ENCODE data around the gene DMD. TPM values are rescaled to one million over a fixed set of nuclear protein-coding genes. Genes with fewer than 3 reads are reported as not detected.
"Not testable (repeated sequence)": the region's sequence is repeated elsewhere in the genome, so short reads cannot be mapped to it uniquely, and the experiment has no call there.

Gene DMD
- total RNA-seq, 2 experiments from 2014 or later: 0.14 to 0.37 TPM

- Mint-ChIP-seq H3K27ac (no peak overlapping the region), H3K9me3 (no peaks in the 10 kb centered on the region), H3K4me3 (no peak overlapping the region), H3K4me1 (ENCODE audit: low read depth) (no peaks in the 10 kb centered on the region), H3K36me3 (ENCODE audit: low read depth) (no peaks in the 10 kb centered on the region), H3K27me3 (ENCODE audit: low read depth) (no peaks in the 10 kb centered on the region)
- CTCF ChIA-PET: no interaction called here
- intact Hi-C loops (cut with micrococcal nuclease): no loop called here
- DNase-seq: no peak
Observed at GRCh38 chrX:32392655-32393054, 818.7 kb downstream of the DMD start.

- no peak for DNase-seq
- H3K4me1 Mint-ChIP-seq (ENCODE audit: low read depth): no peaks in the 10 kb centered on the region
- no peaks in the 10 kb centered on the region for H3K27me3 Mint-ChIP-seq (ENCODE audit: low read depth)
- no peaks in the 10 kb centered on the region for H3K9me3 Mint-ChIP-seq
- intact Hi-C loops (cut with micrococcal nuclease): no loop called here
- H3K36me3 Mint-ChIP-seq (ENCODE audit: low read depth): no peaks in the 10 kb centered on the region
- CTCF ChIA-PET: no interaction called here
- H3K4me3 Mint-ChIP-seq: no peak overlapping the region
- no peak overlapping the region for H3K27ac Mint-ChIP-seq
Observed at GRCh38 chrX:32370456-32371205, 840.7 kb downstream of the DMD start.

- Mint-ChIP-seq H3K4me3 (no peak overlapping the region), H3K9me3 (no peaks in the 10 kb centered on the region), H3K4me1 (ENCODE audit: low read depth) (no peaks in the 10 kb centered on the region), H3K27ac (no peak overlapping the region), H3K36me3 (ENCODE audit: low read depth) (no peaks in the 10 kb centered on the region), H3K27me3 (ENCODE audit: low read depth) (no peaks in the 10 kb centered on the region)
- CTCF ChIA-PET: no interaction called here
- intact Hi-C loops (cut with micrococcal nuclease): no loop called here
- DNase-seq: no peak
Observed at GRCh38 chrX:32293962-32294700, 917.2 kb downstream of the DMD start.

GRCh38 chrX:32289356-32289755 lies 922.0 kb downstream of the DMD start:
- CTCF ChIA-PET: no interaction called here
- intact Hi-C loops (cut with micrococcal nuclease): no loop called here
- H3K27ac Mint-ChIP-seq: no peak overlapping the region
- no peak overlapping the region for H3K4me3 Mint-ChIP-seq
- DNase-seq: no peak
- H3K36me3 Mint-ChIP-seq (ENCODE audit: low read depth): no peaks in the 10 kb centered on the region
- no peaks in the 10 kb centered on the region for H3K9me3 Mint-ChIP-seq
- no peaks in the 10 kb centered on the region for H3K27me3 Mint-ChIP-seq (ENCODE audit: low read depth)
- no peaks in the 10 kb centered on the region for H3K4me1 Mint-ChIP-seq (ENCODE audit: low read depth)

GRCh38 chrX:32281853-32282252 lies 929.5 kb downstream of the DMD start:
- CTCF ChIA-PET: no interaction called here
- Mint-ChIP-seq H3K9me3 (no peaks in the 10 kb centered on the region), H3K36me3 (ENCODE audit: low read depth) (no peaks in the 10 kb centered on the region), H3K4me3 (no peak overlapping the region), H3K27me3 (ENCODE audit: low read depth) (no peaks in the 10 kb centered on the region), H3K27ac (no peak overlapping the region), H3K4me1 (ENCODE audit: low read depth) (no peaks in the 10 kb centered on the region)
- DNase-seq: no peak
- intact Hi-C loops (cut with micrococcal nuclease): no loop called here

- intact Hi-C loops (cut with micrococcal nuclease): no loop called here
- no peak overlapping the region for H3K27ac Mint-ChIP-seq
- no peaks in the 10 kb centered on the region for H3K4me1 Mint-ChIP-seq (ENCODE audit: low read depth)
- no peak overlapping the region for H3K4me3 Mint-ChIP-seq
- no peaks in the 10 kb centered on the region for H3K9me3 Mint-ChIP-seq
- no peak for DNase-seq
- no peaks in the 10 kb centered on the region for H3K27me3 Mint-ChIP-seq (ENCODE audit: low read depth)
- CTCF ChIA-PET: no interaction called here
- H3K36me3 Mint-ChIP-seq (ENCODE audit: low read depth): no peaks in the 10 kb centered on the region
Observed at GRCh38 chrX:32280921-32281320, 930.4 kb downstream of the DMD start.

- Mint-ChIP-seq H3K4me1 (ENCODE audit: low read depth) (no peaks in the 10 kb centered on the region), H3K27me3 (ENCODE audit: low read depth) (no peaks in the 10 kb centered on the region), H3K27ac (no peak overlapping the region), H3K4me3 (no peak overlapping the region), H3K36me3 (ENCODE audit: low read depth) (no peaks in the 10 kb centered on the region), H3K9me3 (no peaks in the 10 kb centered on the region)
- intact Hi-C loops (cut with micrococcal nuclease): no loop called here
- no peak for DNase-seq
- CTCF ChIA-PET: no interaction called here
Observed at GRCh38 chrX:32280489-32280888, 930.9 kb downstream of the DMD start.

- no peaks in the 10 kb centered on the region for H3K36me3 Mint-ChIP-seq (ENCODE audit: low read depth)
- no peak overlapping the region for H3K4me3 Mint-ChIP-seq
- no peaks in the 10 kb centered on the region for H3K4me1 Mint-ChIP-seq (ENCODE audit: low read depth)
- no peak overlapping the region for H3K27ac Mint-ChIP-seq
- H3K27me3 Mint-ChIP-seq (ENCODE audit: low read depth): no peaks in the 10 kb centered on the region
- DNase-seq: no peak
- intact Hi-C loops (cut with micrococcal nuclease): no loop called here
- CTCF ChIA-PET: no interaction called here
- no peaks in the 10 kb centered on the region for H3K9me3 Mint-ChIP-seq
Observed at GRCh38 chrX:32276153-32276552, 935.2 kb downstream of the DMD start.

GRCh38 chrX:32269866-32270265 lies 941.5 kb downstream of the DMD start:
- peaks cover 2% of the 10 kb centered on the region for H3K9me3 Mint-ChIP-seq
- intact Hi-C loops (cut with micrococcal nuclease): no loop called here
- CTCF ChIA-PET: no interaction called here

GRCh38 chrX:32268207-32268606 lies 943.1 kb downstream of the DMD start:
- intact Hi-C loops (cut with micrococcal nuclease): no loop called here
- no peak for DNase-seq
- CTCF ChIA-PET: no interaction called here
- Mint-ChIP-seq H3K27ac (no peak overlapping the region), H3K9me3 (peaks cover 2% of the 10 kb centered on the region), H3K36me3 (ENCODE audit: low read depth) (no peaks in the 10 kb centered on the region), H3K4me3 (no peak overlapping the region), H3K4me1 (ENCODE audit: low read depth) (no peaks in the 10 kb centered on the region), H3K27me3 (ENCODE audit: low read depth) (no peaks in the 10 kb centered on the region)

More at GRCh38 chrX:32269866-32270265, 941.5 kb downstream of the DMD start:
- Mint-ChIP-seq H3K4me3 (no peak overlapping the region), H3K27ac (no peak overlapping the region), H3K4me1 (ENCODE audit: low read depth) (no peaks in the 10 kb centered on the region), H3K27me3 (ENCODE audit: low read depth) (no peaks in the 10 kb centered on the region), H3K36me3 (ENCODE audit: low read depth) (no peaks in the 10 kb centered on the region)
- no peak for DNase-seq

- H3K4me1 Mint-ChIP-seq (ENCODE audit: low read depth): no peaks in the 10 kb centered on the region
- H3K27ac Mint-ChIP-seq: no peak overlapping the region
- no peak for DNase-seq
- H3K9me3 Mint-ChIP-seq: peaks cover 2% of the 10 kb centered on the region
- intact Hi-C loops (cut with micrococcal nuclease): no loop called here
- no peak overlapping the region for H3K4me3 Mint-ChIP-seq
- H3K36me3 Mint-ChIP-seq (ENCODE audit: low read depth): no peaks in the 10 kb centered on the region
- CTCF ChIA-PET: no interaction called here
- no peaks in the 10 kb centered on the region for H3K27me3 Mint-ChIP-seq (ENCODE audit: low read depth)
Observed at GRCh38 chrX:32267796-32268195, 943.6 kb downstream of the DMD start.

GRCh38 chrX:32246675-32247074 lies 964.7 kb downstream of the DMD start:
- H3K36me3 Mint-ChIP-seq (ENCODE audit: low read depth); H3K4me1 Mint-ChIP-seq (ENCODE audit: low read depth); CTCF ChIA-PET; H3K9me3 Mint-ChIP-seq; H3K4me3 Mint-ChIP-seq; intact Hi-C loops (cut with micrococcal nuclease); H3K27ac Mint-ChIP-seq; H3K27me3 Mint-ChIP-seq (ENCODE audit: low read depth): not testable (repeated sequence)
- DNase-seq: peak; percentile 5

- Mint-ChIP-seq H3K27me3 (ENCODE audit: low read depth) (no peaks in the 10 kb centered on the region), H3K4me1 (ENCODE audit: low read depth) (no peaks in the 10 kb centered on the region), H3K36me3 (ENCODE audit: low read depth) (no peaks in the 10 kb centered on the region), H3K27ac (no peak overlapping the region), H3K9me3 (no peaks in the 10 kb centered on the region), H3K4me3 (no peak overlapping the region)
- intact Hi-C loops (cut with micrococcal nuclease): no loop called here
- no peak for DNase-seq
- CTCF ChIA-PET: interaction anchor here (0.7 kb wide), 1 partner anchor 56 kb away, joined by 3 read pairs; no protein-coding TSS in a partner anchor
Observed at GRCh38 chrX:32195611-32196010, 1015.7 kb downstream of the DMD start.
